ENCODE measurements around the gene PCF11. TPM values are rescaled to one million over a fixed set of nuclear protein-coding genes. Genes with fewer than 3 reads are reported as not detected.

PCF11 gene
- total RNA-seq, 1 experiment from 2014 or later = 41.9 TPM

DNA sequence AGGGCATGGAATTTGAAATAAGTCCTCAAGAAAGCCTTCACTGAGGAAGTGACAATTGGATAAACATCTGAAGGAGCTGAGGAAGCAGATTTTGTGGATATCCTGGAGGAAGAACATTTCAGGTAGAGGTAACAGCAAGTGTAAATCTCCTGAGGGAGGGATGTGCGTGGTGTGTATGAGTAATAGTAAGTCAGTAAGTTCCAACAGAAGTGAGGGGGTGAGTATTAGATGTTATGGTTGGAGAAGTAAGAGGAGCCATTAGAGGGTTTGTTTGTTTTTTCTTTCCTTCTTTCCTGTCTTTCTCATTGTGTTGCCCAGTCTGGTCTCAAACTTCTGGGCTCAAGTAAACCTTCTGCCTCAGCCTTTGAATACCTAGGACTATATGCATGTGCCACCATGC, 65.6 kb downstream of the PCF11 start:
- Histone ChIP-seq H3K4me2 (ENCODE audit: low read length) (no peak overlapping the region), H3K79me2 (ENCODE audit: insufficient read depth, low read length) (no peaks in the 10 kb centered on the region), H4K20me1 (ENCODE audit: insufficient read depth) (no peaks in the 10 kb centered on the region), H3K4me1 (ENCODE audit: control insufficient read depth in 1 of 2, insufficient read depth in 2 of 2, low read length in 2 of 2) (no peaks in the 10 kb centered on the region), H3K27me3 (ENCODE audit: insufficient read depth, low read length) (no peaks in the 10 kb centered on the region; the same call in 1 of the 2 replicates), H3K36me3 (ENCODE audit: control insufficient read depth in 1 of 2, insufficient read depth in 2 of 2, low read length in 2 of 2) (no peaks in the 10 kb centered on the region), H2AFZ (ENCODE audit: low read depth, low read length, poor library complexity, severe bottlenecking) (no peak overlapping the region), H3K4me3 (replicated peaks in 1 of 2; ENCODE audit: low read depth in 1 of 2, low read length in 2 of 2) (no peak overlapping the region), H3K9me3 (ENCODE audit: control insufficient read depth in 1 of 2, insufficient read depth in 1 of 2, low read depth in 1 of 2, low read length in 2 of 2) (no peaks in the 10 kb centered on the region), H3K9me2 (ENCODE audit: insufficient read depth) (no peaks in the 10 kb centered on the region), H3K9ac (ENCODE audit: low read length) (no peak overlapping the region), H3K27ac (ENCODE audit: low read depth, low read length) (no peak overlapping the region)
- ChIA-PET CTCF (no interaction called here), RAD21 (ENCODE audit: low non-redundant PET in 1 of 2, low total read pairs in 2 of 2, uncharacterized antibody in 2 of 2, unreplicated experiment in 2 of 2) (no interaction called here), POLR2A (no interaction called here)
- TF ChIP-seq POLR2A (IDR thresholded peaks at IDR 0.05; ENCODE audit: borderline replicate concordance, extremely low read depth, insufficient read depth, insufficient read length) (no peak), SIN3A (IDR thresholded peaks at IDR 0.05; ENCODE audit: low read depth) (no peak), REST (IDR thresholded peaks at IDR 0.05; ENCODE audit: low read depth) (no peak), CEBPB (IDR thresholded peaks at IDR 0.05; ENCODE audit: low read depth) (no peak), MAX (IDR thresholded peaks at IDR 0.05) (no peak), ZNF274 (IDR thresholded peaks at IDR 0.05; ENCODE audit: low read depth, low read length) (no peak), CBX3 (IDR thresholded peaks at IDR 0.05; ENCODE audit: low read depth) (no peak)
- intact Hi-C loops (cut with micrococcal nuclease) = no loop called here
- ATAC-seq (no peak), DNase-seq (ENCODE audit: low read depth, low spot score) (no peak)
- no TSS peak for BruUV-seq (replicated peaks)

DNA sequence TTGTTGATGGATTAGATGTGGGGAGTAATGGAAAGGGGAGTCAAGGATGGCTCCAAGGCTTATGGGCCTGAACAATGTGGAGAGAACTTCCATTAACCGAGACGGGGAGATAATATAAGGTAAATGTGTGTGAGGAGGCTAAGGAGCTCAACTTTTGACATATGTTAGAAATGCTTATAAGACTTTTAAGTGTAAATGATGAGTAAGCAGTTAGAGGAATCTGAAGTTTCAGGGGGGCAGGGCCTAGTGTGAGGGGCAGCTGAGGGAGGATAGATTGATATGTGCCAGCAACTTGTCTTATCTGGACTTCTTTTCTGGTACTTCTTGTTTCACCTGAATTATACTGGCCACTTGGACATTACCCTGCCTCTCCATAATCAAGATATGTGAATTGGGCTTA, 66.5 kb downstream of the PCF11 start:
- RAD21 ChIA-PET (ENCODE audit: low non-redundant PET in 1 of 2, low total read pairs in 2 of 2, uncharacterized antibody in 2 of 2, unreplicated experiment in 2 of 2) = no interaction called here
- BruUV-seq (replicated peaks) = no TSS peak
- no peaks in the 10 kb centered on the region for H3K9me3 ChIP-seq (ENCODE audit: control insufficient read depth in 1 of 2, insufficient read depth in 1 of 2, low read depth in 1 of 2, low read length in 2 of 2)
- no peaks in the 10 kb centered on the region for H3K36me3 ChIP-seq (ENCODE audit: control insufficient read depth in 1 of 2, insufficient read depth in 2 of 2, low read length in 2 of 2)
- no peaks in the 10 kb centered on the region for H4K20me1 ChIP-seq (ENCODE audit: insufficient read depth)
- TF ChIP-seq TCF7L2 (IDR thresholded peaks at IDR 0.05; ENCODE audit: borderline replicate concordance, extremely low read depth, insufficient read depth, insufficient read length) = no peak
- no peak for TF ChIP-seq YY1 (IDR thresholded peaks at IDR 0.05; ENCODE audit: extremely low read depth, insufficient replicate concordance, low read depth, low read length)
- no peak overlapping the region for H3K9ac ChIP-seq (ENCODE audit: low read length)
- no peak overlapping the region for H3K4me3 ChIP-seq (replicated peaks in 1 of 2; ENCODE audit: low read depth in 1 of 2, low read length in 2 of 2)
- no peak overlapping the region for H2AFZ ChIP-seq (ENCODE audit: low read depth, low read length, poor library complexity, severe bottlenecking)
- intact Hi-C loops (cut with micrococcal nuclease) = no loop called here
- no peaks in the 10 kb centered on the region for H3K79me2 ChIP-seq (ENCODE audit: insufficient read depth, low read length)
- H3K4me2 ChIP-seq (ENCODE audit: low read length) = no peak overlapping the region
- H3K27me3 ChIP-seq (ENCODE audit: insufficient read depth, low read length) = no peaks in the 10 kb centered on the region; the same call in 1 of the 2 replicates
- POLR2A ChIA-PET = no interaction called here
- H3K27ac ChIP-seq (ENCODE audit: low read depth, low read length) = no peak overlapping the region
- DNase-seq (ENCODE audit: low read depth, low spot score) = no peak
- CTCF ChIA-PET = interaction anchor here (0.7 kb wide), 1 partner anchor 287 kb away, joined by 3 read pairs; no protein-coding TSS in a partner anchor
- no peaks in the 10 kb centered on the region for H3K9me2 ChIP-seq (ENCODE audit: insufficient read depth)
- H3K4me1 ChIP-seq (ENCODE audit: control insufficient read depth in 1 of 2, insufficient read depth in 2 of 2, low read length in 2 of 2) = no peaks in the 10 kb centered on the region
- ATAC-seq = no peak

Measured in HCT116 (cell line).